Progenitor cell of endocrine pancreas (in vitro differentiated cells): ENCODE data around the gene CCBE1. TPM values are rescaled to one million over a fixed set of nuclear protein-coding genes. Genes with fewer than 3 reads are reported as not detected.

ENCODE experiments used
- DNase-seq: peaks from one replicate; pipeline ENCODE4 v3.0.0; 2021; ENCODE audit warnings: low spot score; ENCODE audit not compliant: unreplicated experiment
- H3K27ac Mint-ChIP-seq: 2 replicates; pipeline ENCODE4 v1.8.0; 2021; ENCODE audit warnings: mild to moderate bottlenecking, moderate library complexity, mixed read lengths
- H3K27me3 Mint-ChIP-seq: 2 replicates; pipeline ENCODE4 v1.8.0; 2021; ENCODE audit warnings: mixed read lengths
- H3K36me3 Mint-ChIP-seq: 2 replicates; pipeline ENCODE4 v1.8.0; 2022; ENCODE audit warnings: mixed read lengths; ENCODE audit not compliant: insufficient read depth
- H3K4me1 Mint-ChIP-seq: 2 replicates; pipeline ENCODE4 v1.8.0; 2021; ENCODE audit warnings: low read depth, mixed read lengths
- H3K4me3 Mint-ChIP-seq: 2 replicates; pipeline ENCODE4 v1.8.0; 2021; ENCODE audit warnings: low read depth, mild to moderate bottlenecking, moderate library complexity, mixed read lengths
- H3K9me3 Mint-ChIP-seq: 2 replicates; pipeline ENCODE4 v1.8.0; 2021; ENCODE audit warnings: low read depth, mixed read lengths
- total RNA-seq: library from RNA; stranded (reverse); gene quantifications from 2 replicates; pipeline ENCODE4 v1.2.1, GENCODE V29; 2021
- TF ChIP-seq, protein P1 (sequence below): fragments of 200-600 bp; sonication (generic); IDR thresholded peaks from one replicate; pipeline ENCODE4 v1.5.0; 2021; ENCODE audit warnings: antibody characterized with exemption, mild to moderate bottlenecking; ENCODE audit not compliant: unreplicated experiment

The CCBE1 gene
- total RNA-seq, 1 donor from 2014 or later: 1.2 TPM

DNA sequence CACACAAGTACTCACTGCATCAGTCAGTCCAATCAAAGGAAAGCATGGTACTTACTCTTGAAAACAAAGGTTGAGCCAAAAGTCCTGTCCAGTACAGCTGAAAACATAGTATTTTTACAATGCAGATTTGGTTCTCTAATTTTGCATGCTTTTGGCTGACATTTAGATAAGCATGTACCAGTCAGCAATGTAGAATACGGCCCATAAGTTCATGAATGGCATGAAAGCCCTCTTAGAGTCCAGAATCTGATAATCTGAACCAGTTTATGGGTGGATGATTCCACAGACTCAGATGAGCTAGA lies 90.2 kb downstream of the CCBE1 start:
- TF ChIP-seq, protein P1, sequence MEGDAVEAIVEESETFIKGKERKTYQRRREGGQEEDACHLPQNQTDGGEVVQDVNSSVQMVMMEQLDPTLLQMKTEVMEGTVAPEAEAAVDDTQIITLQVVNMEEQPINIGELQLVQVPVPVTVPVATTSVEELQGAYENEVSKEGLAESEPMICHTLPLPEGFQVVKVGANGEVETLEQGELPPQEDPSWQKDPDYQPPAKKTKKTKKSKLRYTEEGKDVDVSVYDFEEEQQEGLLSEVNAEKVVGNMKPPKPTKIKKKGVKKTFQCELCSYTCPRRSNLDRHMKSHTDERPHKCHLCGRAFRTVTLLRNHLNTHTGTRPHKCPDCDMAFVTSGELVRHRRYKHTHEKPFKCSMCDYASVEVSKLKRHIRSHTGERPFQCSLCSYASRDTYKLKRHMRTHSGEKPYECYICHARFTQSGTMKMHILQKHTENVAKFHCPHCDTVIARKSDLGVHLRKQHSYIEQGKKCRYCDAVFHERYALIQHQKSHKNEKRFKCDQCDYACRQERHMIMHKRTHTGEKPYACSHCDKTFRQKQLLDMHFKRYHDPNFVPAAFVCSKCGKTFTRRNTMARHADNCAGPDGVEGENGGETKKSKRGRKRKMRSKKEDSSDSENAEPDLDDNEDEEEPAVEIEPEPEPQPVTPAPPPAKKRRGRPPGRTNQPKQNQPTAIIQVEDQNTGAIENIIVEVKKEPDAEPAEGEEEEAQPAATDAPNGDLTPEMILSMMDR: no peak
- Mint-ChIP-seq H3K27ac (no peak overlapping the region), H3K27me3 (peaks cover 9% of the 10 kb centered on the region), H3K36me3 (no peaks in the 10 kb centered on the region), H3K4me3 (no peak overlapping the region), H3K4me1 (no peaks in the 10 kb centered on the region), H3K9me3 (no peaks in the 10 kb centered on the region)
- no peak for DNase-seq

DNA sequence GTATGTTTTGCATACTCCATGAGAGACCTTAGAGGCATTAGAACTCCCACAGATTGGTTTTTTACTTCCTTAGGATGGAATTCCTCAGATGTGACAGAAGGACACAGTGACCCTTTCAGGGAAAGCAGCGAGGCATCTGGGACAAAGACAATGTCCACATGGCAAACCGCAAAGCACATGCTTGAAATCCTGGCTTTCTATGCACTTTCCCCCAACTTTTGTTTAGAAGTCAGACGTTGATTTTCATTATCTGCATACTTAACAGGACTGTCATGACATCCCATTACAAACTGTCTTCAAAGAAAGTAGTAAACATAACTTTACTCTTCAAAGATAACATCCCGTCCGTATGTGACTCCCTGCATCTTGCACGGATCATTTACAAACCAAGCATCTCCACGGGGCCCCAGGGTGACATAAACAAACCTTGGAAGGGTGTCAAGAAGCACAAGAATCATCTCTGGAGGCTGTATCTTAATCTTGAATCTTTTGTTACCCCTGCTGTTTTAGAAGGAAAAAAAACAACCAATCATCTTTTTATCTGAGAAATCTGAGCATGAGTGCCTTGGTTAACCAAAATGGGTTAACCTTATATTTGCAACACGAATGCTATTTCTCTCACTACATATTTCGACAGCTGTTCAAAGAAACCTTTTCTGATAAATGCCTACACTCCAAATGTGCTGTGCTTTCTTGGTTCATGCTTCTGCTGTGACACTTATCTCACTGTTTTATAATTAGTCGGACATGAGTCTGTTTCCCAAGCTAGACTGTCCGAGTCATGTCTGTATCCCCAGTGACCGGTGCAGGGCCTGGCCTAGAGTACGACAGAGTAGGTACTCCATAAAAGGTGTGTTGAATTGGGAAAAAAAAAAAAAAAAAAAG lies 90.8 kb downstream of the CCBE1 start:
- no peaks in the 10 kb centered on the region for H3K36me3 Mint-ChIP-seq
- TF ChIP-seq, protein P1: no peak
- H3K27me3 Mint-ChIP-seq: peaks cover 9% of the 10 kb centered on the region
- no peaks in the 10 kb centered on the region for H3K4me1 Mint-ChIP-seq
- H3K4me3 Mint-ChIP-seq: no peak overlapping the region
- no peaks in the 10 kb centered on the region for H3K9me3 Mint-ChIP-seq
- H3K27ac Mint-ChIP-seq: no peak overlapping the region
- no peak for DNase-seq

DNA sequence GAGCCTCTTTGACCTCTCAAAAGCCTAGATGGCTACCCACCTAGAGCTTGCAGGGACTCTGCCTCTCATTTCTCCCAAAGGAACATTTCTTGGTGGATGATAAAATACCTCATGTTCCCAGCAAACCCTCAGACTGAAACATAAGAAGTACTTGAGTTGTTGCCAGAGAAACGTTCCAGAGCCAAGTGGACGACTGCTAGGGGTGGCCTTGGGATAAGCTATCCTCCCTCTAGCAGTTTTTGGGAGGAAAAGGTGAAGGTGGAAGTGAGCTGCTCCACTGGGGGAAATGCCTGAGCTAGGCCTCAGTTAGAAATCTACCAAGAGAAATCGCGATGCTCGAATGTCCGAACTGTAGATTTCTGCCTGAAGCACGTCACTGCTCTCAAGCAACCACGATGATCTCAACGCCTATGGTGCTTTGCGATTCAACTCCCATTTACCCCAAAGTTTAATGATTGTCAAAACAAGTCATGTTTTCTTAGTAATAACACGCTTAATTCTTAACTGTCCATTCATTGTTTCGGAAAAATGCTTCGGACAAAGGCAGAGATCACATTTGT lies 91.5 kb downstream of the CCBE1 start:
- Mint-ChIP-seq H3K27me3 (peaks cover 9% of the 10 kb centered on the region), H3K4me1 (no peaks in the 10 kb centered on the region), H3K27ac (no peak overlapping the region), H3K9me3 (no peaks in the 10 kb centered on the region), H3K4me3 (no peak overlapping the region), H3K36me3 (no peaks in the 10 kb centered on the region)
- no peak for DNase-seq
- TF ChIP-seq, protein P1: no peak

DNA sequence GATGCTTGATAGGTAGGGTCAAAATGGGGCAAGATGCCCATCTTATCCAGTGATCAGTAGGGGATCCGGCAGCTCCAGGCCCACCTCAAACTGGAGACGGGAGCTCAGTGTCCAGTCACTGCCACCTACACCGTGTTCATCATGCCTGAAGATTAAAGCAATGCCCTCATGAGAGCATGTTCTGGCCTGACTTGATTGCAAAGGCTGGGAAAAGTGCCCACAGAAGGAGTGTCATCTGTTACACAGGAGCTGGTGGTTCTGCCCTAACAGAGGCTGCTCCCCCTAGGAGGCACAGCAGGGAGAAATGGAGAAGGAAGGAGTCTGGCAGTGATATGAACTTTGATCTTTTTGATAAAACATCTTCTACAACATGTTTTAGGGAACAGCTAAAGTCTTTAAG lies 92.3 kb downstream of the CCBE1 start:
- Mint-ChIP-seq H3K36me3 (no peaks in the 10 kb centered on the region), H3K4me1 (no peaks in the 10 kb centered on the region), H3K27me3 (peaks cover 9% of the 10 kb centered on the region), H3K9me3 (no peaks in the 10 kb centered on the region), H3K27ac (no peak overlapping the region), H3K4me3 (no peak overlapping the region)
- TF ChIP-seq, protein P1: no peak
- DNase-seq: no peak

DNA sequence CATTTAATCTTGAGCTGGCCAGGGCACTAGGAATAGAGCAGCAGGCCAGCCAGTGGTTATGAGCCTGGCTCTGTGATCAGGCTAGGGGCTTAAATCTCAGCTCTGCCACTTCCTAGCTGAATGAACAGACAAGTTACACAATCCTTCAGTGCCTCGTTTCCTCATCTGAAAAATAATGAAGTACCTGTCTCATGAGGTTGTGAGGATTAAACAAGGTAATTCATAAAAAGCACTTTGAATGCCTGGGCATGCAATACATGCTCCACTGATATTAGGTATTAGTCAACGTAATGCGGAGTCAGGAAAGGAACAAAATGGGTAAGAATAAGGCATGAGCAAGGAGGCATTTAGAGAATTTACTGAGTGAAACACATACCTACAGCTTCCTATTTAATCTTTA lies 100.2 kb downstream of the CCBE1 start:
- H3K4me3 Mint-ChIP-seq: no peak overlapping the region
- DNase-seq: no peak
- no peak overlapping the region for H3K27ac Mint-ChIP-seq
- H3K9me3 Mint-ChIP-seq: no peaks in the 10 kb centered on the region
- H3K27me3 Mint-ChIP-seq: peaks cover 21% of the 10 kb centered on the region
- no peaks in the 10 kb centered on the region for H3K36me3 Mint-ChIP-seq
- H3K4me1 Mint-ChIP-seq: no peaks in the 10 kb centered on the region
- TF ChIP-seq, protein P1: no peak
